Measurements from ENCODE around the gene DGCR2.
"Not testable (repeated sequence)": the region's sequence is repeated elsewhere in the genome, so short reads cannot be mapped to it uniquely, and the experiment has no call there.

DGCR2 gene

GRCh38 chr22:19004471-19004870 lies 117.7 kb downstream of the DGCR2 start:
- no peak for DNase-seq (ENCODE audit: low read depth, low spot score)

GRCh38 chr22:19003508-19003907 lies 118.7 kb downstream of the DGCR2 start:
- DNase-seq (ENCODE audit: low read depth, low spot score): no peak

GRCh38 chr22:19002684-19003038 lies 119.6 kb downstream of the DGCR2 start:
- DNase-seq (ENCODE audit: low read depth, low spot score): no peak

- DNase-seq (ENCODE audit: low read depth, low spot score): no peak
Observed at GRCh38 chr22:19001204-19001603, 121.0 kb downstream of the DGCR2 start.

- not testable (repeated sequence) for DNase-seq (ENCODE audit: low read depth, low spot score)
Observed at GRCh38 chr22:19000106-19000505, 122.1 kb downstream of the DGCR2 start.

- DNase-seq (ENCODE audit: low read depth, low spot score): no peak
Observed at GRCh38 chr22:18999416-18999815, 122.8 kb downstream of the DGCR2 start.

GRCh38 chr22:18999008-18999407 lies 123.2 kb downstream of the DGCR2 start:
- no peak for DNase-seq (ENCODE audit: low read depth, low spot score)

GRCh38 chr22:18997925-18998315 lies 124.3 kb downstream of the DGCR2 start:
- DNase-seq (ENCODE audit: low read depth, low spot score): no peak

GRCh38 chr22:18997306-18997924 lies 124.8 kb downstream of the DGCR2 start:
- no peak for DNase-seq (ENCODE audit: low read depth, low spot score)

GRCh38 chr22:18996376-18996900 lies 125.8 kb downstream of the DGCR2 start:
- DNase-seq (ENCODE audit: low read depth, low spot score): no peak

- no peak for DNase-seq (ENCODE audit: low read depth, low spot score)
Observed at GRCh38 chr22:18995327-18995711, 126.9 kb downstream of the DGCR2 start.

GRCh38 chr22:18994701-18995326 lies 127.4 kb downstream of the DGCR2 start:
- DNase-seq (ENCODE audit: low read depth, low spot score): no peak

GRCh38 chr22:18994056-18994455 lies 128.2 kb downstream of the DGCR2 start:
- DNase-seq (ENCODE audit: low read depth, low spot score): no peak

GRCh38 chr22:18992543-18993198 lies 129.5 kb downstream of the DGCR2 start:
- no peak for DNase-seq (ENCODE audit: low read depth, low spot score)

GRCh38 chr22:18991821-18992442 lies 130.3 kb downstream of the DGCR2 start:
- no peak for DNase-seq (ENCODE audit: low read depth, low spot score)

GRCh38 chr22:18991138-18991432 lies 131.1 kb downstream of the DGCR2 start:
- DNase-seq (ENCODE audit: low read depth, low spot score): no peak

GRCh38 chr22:18990355-18991137 lies 131.7 kb downstream of the DGCR2 start:
- no peak for DNase-seq (ENCODE audit: low read depth, low spot score)

GRCh38 chr22:18988958-18989357 lies 133.3 kb downstream of the DGCR2 start:
- no peak for DNase-seq (ENCODE audit: low read depth, low spot score)

- no peak for DNase-seq (ENCODE audit: low read depth, low spot score)
Observed at GRCh38 chr22:18987765-18988164, 134.4 kb downstream of the DGCR2 start.

GRCh38 chr22:18987114-18987513 lies 135.1 kb downstream of the DGCR2 start:
- DNase-seq (ENCODE audit: low read depth, low spot score): not testable (repeated sequence)

Data from brain pericyte (primary cell).